ENCODE results near the gene PPP1R10.
A peak's percentile ranks its signal among the peaks of the same experiment; 100 is the strongest.
"Not testable (repeated sequence)": the region's sequence is repeated elsewhere in the genome, so short reads cannot be mapped to it uniquely, and the experiment has no call there.

PPP1R10 gene

GRCh38 chr6:30616811-30617564 is at the start of gene PPP1R10:
PPP1R10 (minus strand) TSS chr6:30617243; CDS start chr6:30609944, 7,299 bp downstream.
- peak; percentile 87 to 100 (median 98) for DNase-seq

GRCh38 chr6:30666300-30666699 is 49.3 kb upstream of the PPP1R10 start:
- DNase-seq = not testable (repeated sequence)

- no peak for DNase-seq
These were observed 48.1 kb upstream of the PPP1R10 start for GRCh38 chr6:30664994-30665767.

GRCh38 chr6:30657922-30658321 is 40.9 kb upstream of the PPP1R10 start:
- not testable (repeated sequence) for DNase-seq

- no peak for DNase-seq
These were observed 40.4 kb upstream of the PPP1R10 start for GRCh38 chr6:30657454-30657853.

GRCh38 chr6:30656513-30656912 is 39.5 kb upstream of the PPP1R10 start:
- DNase-seq = peak in 4 of 56 donors; percentile 4 to 14 (median 9)

- no peak for DNase-seq
These were observed 38.7 kb upstream of the PPP1R10 start for GRCh38 chr6:30655743-30656094.

- DNase-seq = no peak
These were observed 38.0 kb upstream of the PPP1R10 start for GRCh38 chr6:30654798-30655742.

- no peak for DNase-seq
These were observed 34.1 kb upstream of the PPP1R10 start for GRCh38 chr6:30651143-30651542.

GRCh38 chr6:30647242-30648116 is 30.4 kb upstream of the PPP1R10 start:
- peak in 49 of 56 donors; percentile 24 to 92 (median 71) for DNase-seq

GRCh38 chr6:30646450-30647241 is 29.6 kb upstream of the PPP1R10 start, which contains the start of gene C6orf136:
C6orf136 (plus strand) TSS chr6:30647133; CDS start chr6:30647232, 99 bp downstream.
- peak; percentile 42 to 97 (median 87) for DNase-seq

GRCh38 chr6:30645989-30646388 is 28.9 kb upstream of the PPP1R10 start:
- no peak for DNase-seq

GRCh38 chr6:30644769-30645168 is 27.7 kb upstream of the PPP1R10 start:
- no peak for DNase-seq

GRCh38 chr6:30643656-30644055 is 26.6 kb upstream of the PPP1R10 start:
- DNase-seq = no peak

- DNase-seq = no peak
These were observed 24.0 kb upstream of the PPP1R10 start for GRCh38 chr6:30641048-30641447.

- DNase-seq = no peak
These were observed 23.4 kb upstream of the PPP1R10 start for GRCh38 chr6:30640481-30640880.

GRCh38 chr6:30635834-30636233 is 18.8 kb upstream of the PPP1R10 start:
- no peak for DNase-seq

GRCh38 chr6:30626484-30627366 is 9.7 kb upstream of the PPP1R10 start, which contains the start of gene ATAT1:
ATAT1 (plus strand) TSS chr6:30626874.
- DNase-seq = peak; percentile 40 to 96 (median 82)
